ENCODE data around the gene TBC1D3I. TPM values are rescaled to one million over a fixed set of nuclear protein-coding genes. Genes with fewer than 3 reads are reported as not detected.
"Not testable (repeated sequence)": the region's sequence is repeated elsewhere in the genome, so short reads cannot be mapped to it uniquely, and the experiment has no call there.

TBC1D3I gene
- total RNA-seq, result 0.68 TPM

DNA sequence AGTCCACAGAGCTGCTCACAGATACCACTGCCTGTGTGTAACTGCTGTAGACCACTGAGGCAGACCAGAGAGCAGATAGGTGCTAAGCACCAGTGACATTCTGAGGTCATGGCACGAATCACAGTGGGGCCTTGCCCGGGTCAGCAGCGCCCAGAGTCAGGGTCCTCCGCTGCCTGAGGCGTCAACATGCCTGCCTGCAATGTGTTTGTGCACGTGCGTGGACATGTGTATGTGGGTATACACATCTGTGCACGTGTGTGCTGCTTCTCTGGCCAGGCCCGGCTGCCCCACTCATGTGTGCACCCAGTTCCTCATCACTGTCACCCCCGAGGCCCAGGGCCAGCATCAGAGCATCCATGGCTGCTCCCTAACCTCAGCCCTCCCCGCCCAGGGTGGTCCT, at the start of gene TBC1D3I:
TBC1D3I (minus strand) TSS at position 101 of the 400 bp plus-strand sequence. CDS start 1,585 bp downstream, outside the sequence.
- ATAC-seq, result not testable (repeated sequence)

DNA sequence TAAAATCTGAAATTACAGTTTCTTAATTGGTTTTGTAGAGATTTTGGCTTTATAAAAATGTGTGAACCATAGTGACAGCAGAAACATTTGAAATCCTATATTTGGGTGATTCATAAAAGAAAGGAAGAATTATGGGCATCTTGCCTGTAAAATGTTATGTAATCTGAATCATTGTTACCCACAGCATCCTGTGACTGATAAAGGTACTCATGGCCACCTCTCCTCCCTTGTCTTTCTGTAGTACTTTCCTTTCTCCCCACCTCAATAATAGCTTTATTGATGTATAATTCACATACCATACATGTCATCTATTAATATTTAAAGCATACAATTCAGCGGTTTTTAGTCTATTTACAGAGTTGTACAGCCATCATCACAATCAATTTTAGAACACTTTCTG, 30.8 kb upstream of the TBC1D3I start:
- ATAC-seq, result not testable (repeated sequence)

DNA sequence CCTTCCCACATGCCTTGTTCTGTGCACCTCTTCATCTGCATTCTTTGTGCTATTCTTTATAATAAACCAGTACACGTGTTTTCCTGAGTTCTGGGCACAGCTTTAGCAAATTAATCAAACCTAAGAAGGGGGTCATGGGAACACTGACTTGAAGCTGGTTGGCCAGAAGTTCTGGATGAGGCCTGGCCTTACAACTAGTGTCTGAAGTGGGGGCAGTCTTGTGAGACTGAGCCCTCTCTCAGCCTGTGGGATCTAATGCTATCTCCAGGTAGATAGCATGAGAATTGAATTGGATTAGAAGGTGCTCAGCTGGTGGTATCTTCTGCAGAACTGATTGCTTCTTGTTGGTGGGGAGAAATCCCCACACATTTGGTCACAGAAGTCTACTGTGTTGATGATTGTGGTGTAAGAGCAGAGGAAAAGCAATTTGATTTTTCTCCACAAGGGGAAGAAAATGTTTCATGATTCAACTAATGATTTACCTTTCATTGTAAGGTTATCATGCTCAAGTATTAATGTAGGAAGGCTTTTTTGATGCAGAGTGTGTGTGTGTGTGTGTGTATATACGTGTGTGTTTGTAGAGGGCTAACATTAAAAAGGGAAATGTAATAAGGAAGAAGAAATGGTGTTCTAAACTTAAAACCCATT, 25.7 kb upstream of the TBC1D3I start:
- not testable (repeated sequence) for ATAC-seq

DNA sequence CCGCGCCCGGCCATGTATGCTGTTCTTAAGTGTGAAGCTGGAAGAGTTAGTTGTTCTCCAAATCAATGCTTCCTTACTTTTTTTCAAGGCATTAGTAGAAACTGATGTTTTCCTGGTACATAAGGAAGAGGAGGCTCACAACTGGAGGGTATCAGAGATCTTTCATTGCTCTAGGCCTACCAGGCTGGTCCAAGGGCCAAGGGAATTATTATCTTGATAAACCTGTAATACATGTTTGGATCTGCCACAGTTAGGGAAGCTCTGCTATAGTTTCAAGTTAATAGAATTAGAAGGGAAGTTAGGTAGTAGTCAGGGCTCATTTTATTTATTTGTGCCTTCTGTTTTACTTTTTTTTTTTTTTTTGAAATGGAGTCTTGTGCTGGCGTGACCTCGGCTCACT, 19.8 kb upstream of the TBC1D3I start:
- ATAC-seq, result peak; percentile 88

DNA sequence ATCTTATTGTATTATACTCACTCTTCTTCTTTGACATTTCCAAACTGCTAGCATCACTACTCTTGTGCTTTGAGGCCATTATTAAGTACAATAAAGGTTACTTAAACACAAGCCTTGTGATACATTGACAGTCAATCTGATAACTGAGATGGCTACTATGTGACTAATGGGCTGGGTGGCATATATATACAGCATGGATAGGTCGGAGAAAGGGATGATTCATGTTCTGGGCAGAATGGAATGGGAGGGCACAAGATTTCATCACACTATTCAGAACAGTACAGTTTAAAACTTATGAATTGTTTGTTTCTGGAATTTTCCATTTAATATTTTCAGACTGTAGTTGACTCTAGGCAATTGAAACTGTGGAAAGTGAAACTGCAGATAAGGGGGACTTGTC, 18.9 kb upstream of the TBC1D3I start:
- ATAC-seq, result peak; percentile 93

DNA sequence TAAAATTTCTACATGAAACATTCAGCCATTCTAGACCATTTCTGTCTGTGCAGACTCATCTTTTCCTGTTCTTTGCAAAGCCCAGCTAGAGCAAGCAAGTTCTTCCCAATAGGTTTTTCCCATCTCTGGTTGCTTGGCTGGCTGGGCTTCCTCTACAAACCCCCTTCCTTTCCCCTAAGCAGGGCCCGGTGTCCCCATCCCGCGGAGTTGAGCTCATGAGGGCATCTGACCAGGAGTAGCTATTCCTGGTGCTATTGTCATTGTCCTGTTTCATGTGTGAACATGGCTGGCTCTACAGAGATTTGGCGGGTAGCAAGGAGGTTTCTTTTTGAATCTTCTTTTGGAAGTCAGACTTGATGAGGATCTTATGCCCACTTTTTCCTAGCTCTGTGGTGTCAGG, 22.3 kb downstream of the TBC1D3I start:
- ATAC-seq, result not testable (repeated sequence)

DNA sequence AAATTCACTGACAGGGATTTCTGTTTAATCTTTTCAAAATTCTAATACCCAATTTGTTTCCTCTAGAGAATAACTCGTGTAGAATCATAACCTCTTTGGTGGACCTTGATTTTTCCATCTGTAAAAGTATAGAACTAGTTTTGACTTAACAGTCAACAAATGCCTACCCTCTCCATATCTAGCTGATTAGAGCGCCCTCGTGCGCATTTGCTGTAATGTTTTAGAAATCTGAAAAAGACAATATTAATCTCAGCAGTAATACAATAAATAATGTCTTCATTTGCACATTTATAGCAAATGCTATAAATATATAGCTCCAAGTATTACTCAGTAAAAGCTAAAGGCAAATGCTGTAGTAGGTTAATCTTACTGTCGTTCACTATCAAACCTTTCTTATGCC, 34.7 kb downstream of the TBC1D3I start:
- not testable (repeated sequence) for ATAC-seq

DNA sequence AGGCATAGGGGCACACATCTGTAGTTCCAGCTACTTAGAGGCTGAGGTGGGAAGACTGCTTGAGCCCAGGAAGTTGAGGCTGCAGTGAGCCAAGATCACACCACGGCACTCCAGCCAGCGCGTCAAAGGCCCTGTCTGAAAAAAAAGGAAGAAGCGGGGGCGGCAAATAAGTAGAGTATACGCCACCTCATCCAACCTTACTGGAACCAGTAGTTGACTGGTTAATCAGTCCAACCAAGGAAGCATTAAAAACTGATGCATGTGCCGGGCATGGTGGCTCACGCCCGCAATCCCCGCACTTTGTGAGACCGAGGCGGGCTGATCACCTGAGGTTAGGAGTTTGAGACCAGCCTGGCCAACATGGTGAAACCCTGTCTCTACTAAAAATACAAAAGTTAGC, 41.4 kb downstream of the TBC1D3I start:
- not testable (repeated sequence) for ATAC-seq

DNA sequence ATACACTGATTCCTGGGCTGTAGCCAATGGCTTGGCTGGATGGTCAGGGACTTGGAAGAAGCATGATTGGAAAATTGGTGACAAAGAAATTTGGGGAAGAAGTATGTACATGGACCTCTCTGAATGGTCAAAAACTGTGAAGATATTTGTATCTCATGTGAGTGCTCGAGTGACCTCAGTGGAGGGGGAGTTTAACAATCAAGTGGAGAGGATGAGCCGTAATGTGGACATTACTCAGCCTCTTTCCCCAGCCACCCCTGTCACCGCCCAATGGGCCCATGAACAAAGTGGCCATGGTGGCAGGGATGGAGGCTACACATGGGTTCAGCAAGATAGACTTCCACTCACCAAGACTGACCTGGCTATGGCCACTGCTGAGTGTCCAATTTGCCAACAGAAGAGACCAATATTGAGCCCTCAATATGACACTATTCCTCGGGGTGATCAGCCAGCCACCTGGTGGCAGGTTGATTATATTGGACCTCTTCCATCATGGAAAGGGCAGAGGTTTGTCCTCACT, 42.7 kb downstream of the TBC1D3I start:
- not testable (repeated sequence) for ATAC-seq

DNA sequence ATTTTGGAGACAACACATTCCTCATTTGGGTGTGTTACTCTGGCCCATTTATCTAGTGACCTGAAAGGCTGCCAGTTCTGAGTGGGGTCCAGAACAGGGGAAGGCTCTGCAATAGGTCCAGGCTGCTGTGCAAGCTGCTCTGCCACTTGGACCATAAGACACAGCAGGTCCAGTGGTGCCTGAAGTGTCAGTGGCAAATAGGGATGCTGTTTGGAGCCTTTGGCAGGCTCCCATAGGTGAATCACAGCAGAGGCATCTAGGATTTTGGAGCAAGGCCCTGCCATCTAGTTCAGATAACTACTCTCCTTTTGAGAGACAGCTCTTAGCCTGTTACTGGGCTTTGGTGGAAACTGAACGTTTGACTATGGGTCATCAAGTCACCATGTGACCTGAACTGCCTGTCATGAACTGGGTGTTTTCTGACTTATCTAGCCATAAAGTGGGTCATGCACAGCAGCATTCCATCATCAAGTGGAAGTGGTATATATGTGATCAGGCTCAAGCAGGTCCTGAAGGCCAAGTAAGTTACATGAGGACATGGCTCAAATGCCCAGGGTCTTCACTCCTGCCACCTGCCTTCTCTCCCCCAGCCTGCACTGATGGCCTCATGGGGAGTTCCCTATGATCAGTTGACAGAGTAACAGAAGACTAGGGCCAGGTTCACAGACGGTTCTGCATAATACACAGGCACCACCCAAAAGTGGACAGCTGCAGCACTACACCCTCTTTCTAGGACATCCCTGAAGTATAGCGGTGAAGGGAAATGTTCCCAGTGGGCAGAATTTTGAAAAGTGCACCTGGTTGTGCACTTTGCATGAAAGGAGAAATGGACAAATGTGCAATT, 43.4 kb downstream of the TBC1D3I start:
- not testable (repeated sequence) for ATAC-seq

DNA sequence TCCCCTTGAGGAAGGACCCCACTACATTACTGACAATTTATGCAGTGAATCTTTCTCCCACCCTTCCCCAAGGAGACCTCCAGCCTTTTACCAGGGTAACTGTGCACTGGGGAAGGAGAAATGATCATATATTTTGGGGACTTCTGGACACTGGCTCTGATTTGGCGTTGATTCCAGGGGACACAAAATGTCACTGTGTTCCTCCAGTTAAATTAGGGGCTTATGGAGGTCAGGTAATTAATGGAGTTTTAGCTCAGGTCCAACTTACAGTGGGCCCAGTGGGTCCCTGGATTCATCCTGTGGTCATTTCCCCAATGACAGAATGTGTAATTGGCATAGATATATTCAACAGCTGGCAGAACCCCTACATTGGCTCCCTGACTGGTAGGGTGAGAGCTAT, 44.8 kb downstream of the TBC1D3I start:
- not testable (repeated sequence) for ATAC-seq

DNA sequence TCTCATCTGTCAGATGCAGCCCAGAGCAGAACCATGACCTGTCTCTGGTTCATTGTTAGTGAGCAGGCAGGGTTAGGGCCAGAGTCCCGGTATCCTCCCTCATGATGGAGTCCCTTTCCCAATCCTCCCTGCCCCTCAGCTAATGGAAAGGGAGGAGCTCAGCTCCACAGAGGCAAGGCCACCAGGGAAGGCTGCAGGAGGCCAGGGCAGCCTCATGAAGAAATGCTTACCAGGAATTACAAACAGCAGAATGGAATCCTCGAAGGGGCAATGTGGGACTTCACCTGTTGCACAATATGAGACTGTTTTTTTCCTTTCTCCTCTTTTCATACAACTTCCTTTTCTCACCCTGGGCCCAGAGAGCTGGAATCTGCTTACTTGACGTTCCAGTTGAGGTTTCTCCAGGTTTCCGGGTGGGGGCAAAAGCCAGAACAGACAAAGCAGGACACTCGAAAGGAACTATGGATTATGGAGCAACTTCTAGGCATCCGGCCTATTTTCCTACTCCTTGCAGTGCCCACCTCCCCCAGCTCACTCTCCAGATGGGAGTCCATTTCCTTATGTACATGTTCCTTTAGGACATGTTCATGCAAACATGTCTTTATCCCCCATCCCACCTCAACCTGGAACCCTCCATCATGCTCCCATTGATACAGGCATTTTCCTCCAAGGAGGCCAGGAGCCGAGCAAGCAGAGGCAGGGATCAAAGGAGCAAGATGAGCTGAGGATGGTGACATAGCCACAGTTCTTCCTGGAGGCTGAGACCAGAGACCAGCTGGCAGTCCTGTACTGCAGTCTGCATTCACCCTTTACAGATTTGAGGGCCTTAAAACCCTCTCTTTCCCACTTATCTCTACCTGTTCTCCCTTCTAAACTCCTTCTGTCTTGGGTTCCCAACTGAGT, 48.7 kb downstream of the TBC1D3I start:
- ATAC-seq, result not testable (repeated sequence)

DNA sequence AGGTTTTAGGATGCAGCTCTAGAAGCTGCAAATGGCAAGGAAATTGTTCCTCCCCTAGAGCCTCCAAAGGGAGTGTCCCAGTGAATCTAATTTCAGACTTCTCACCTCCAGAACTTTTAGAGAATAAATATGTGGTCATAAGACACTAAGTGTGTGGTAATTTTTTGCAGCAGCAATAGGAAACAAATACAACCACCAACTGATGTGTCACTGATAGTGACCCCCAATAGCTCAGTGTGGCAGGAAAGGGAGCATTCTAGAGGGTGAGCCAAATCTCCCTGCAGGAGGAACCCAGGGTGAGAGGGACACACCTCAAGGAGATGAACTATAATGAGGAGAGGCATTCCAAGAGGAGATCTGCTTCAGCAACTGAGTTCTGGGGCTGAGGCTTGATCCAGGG, 49.5 kb downstream of the TBC1D3I start:
- ATAC-seq, result no peak

DNA sequence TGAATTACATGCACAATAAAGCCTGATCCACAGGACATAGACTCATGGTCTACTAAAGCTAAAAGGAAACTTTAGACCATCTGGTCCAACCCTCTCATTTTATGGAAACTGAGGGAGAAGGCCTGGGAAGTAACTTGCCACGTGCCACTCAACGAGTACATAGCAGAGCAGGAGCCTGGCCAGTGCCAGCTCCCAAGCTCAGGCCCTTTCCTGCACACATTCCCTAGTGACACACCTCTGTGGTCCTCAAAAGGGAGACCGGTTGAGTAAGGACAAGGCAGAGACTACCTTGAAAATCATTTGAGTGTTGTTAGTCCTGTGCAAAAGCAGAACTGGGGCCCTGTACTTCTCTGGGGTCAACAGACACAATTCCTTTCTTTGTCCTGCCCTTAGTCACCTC, 50.7 kb downstream of the TBC1D3I start:
- no peak for ATAC-seq

DNA sequence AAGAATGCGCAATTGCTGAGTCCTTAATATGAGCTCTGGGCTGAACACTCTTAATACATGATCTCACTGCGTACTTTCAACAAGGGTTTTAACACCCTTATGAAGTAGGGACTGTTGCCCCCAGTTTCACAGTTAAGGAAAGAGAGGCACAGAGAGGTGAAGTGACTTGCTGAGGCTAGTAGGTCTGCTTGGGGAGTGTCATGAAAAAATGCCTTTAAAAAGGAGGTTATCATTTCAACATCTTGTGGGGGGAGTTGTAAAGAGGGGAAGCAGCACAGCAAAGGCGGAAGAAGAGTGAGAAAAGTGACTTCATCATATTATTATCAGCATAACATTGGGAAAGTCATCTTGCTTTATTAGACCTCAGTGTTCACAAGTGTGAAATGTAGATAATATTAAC, 51.4 kb downstream of the TBC1D3I start:
- ATAC-seq, result no peak

DNA sequence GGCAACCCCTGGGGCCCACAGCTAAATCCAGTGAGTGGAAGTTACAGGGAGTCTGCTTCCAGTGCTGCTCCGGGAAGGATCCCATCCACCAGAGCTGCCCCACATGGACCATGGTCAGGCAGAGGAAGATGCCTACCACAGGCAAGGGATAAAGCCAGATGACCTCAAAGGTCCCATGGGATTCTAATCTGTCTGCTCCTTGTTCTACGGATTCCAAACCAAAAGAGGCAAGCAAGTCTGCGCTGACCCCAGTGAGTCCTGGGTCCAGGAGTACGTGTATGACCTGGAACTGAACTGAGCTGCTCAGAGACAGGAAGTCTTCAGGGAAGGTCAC, 52.1 kb downstream of the TBC1D3I start:
- ATAC-seq, result no peak

DNA sequence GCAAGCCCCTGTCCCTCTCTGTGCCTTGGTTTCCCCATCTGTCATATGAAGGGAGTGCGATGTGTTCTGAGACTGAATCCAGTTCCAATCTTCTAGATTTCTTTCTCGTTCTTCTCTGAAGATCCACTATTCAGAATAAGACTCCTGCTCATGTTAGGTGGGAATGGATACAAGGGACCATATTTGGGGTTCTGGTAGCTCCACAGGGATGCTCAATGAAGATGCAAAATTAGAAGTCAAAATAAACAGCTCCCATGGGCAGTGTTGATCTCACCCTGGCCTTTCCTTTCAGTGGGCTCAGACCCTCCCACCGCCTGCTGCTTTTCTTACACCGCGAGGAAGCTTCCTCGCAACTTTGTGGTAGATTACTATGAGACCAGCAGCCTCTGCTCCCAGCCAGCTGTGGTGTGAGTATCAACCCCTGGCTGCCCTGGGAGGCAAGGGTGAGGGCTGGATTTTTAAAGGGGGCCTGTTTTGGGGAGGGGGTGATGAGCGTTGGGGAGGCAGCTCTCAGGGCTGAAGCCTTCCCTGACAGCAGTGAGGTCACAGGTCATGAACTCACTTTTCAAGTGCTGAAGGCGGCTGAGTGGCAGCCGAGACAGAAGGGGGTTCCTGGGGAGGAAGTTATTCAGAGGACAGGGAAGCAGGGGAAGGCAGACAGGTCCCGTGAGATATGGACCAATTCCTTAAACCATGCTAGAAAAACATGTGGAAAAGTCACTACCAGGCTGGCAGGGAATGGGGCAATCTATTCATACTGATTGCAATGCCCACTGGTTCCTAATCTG, 52.7 kb downstream of the TBC1D3I start:
- not testable (repeated sequence) for ATAC-seq

DNA sequence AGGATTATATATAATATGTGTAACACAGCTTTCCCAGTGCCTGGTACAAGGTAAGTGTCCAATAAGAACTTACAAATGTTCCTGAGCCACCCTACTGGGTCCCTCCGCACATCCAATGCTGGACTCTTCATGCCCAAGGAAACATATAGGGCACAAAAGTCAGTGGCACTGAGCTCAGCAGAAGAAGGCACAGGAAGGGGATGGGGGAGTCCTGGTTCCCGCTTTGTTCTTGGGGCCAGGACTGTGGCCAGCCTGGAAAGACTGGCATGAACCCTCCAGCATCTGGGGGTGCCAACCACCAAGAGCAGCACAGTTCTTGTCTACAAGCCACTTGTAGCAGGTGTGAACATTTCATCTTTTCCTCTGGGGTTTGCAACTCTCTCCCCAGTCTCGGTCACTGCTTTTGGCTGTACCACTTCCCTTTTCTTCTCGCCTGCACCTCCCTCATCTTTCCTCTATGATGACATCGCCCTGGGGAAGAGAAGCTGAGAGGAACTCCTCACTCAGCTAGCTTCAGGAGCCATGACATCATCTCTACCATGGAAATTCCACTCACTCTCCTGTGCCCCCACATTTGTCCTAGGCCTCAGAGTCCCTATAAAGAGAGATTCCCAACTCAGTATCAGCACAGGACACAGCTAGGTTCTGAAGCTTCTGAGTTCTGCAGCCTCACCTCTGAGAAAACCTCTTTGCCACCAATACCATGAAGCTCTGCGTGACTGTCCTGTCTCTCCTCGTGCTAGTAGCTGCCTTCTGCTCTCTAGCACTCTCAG, 53.7 kb downstream of the TBC1D3I start, which contains the start of gene CCL4L2:
CCL4L2 (plus strand) TSS at position 625 of the 773 bp plus-strand sequence.
- peak; percentile 23 for ATAC-seq

DNA sequence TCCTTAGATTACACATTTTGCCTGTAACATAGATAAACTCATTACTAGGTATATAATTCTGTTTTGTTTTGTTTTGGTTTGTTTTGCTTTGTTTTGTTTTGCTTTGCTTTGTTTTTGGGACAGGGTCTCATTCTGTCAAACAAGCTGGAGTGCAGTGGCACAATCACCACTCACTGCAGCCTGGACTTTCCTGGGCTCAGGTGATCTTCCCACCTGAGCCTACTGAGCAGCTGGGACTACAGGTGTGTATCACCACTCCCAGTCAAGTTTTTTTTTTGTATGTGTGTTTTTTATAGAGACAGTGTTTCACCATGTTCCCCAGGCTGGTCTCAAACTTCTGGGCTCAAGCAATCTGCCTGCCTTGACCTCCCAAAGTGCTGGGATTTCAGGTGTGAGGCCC, 54.8 kb downstream of the TBC1D3I start:
- no peak for ATAC-seq

DNA sequence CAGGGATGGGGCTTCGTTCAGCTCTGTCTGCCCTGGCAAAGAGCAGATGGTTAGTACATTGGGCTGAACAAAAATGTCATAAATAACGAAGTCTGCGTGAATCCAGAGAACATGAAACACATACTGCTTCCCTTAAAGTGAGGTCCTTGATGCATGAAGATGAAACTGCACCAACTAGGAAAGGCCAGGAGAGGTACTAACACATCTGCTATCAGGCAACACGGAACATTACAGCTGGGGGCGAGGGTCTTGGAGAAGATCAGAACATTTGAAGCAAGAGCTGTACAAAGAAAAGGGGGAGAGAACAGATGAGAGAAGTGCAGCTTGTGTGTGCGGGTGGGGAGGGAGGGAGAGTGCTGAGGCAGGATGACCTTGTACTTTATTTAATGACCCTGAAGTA, 57.0 kb downstream of the TBC1D3I start:
- ATAC-seq, result not testable (repeated sequence)

DNA sequence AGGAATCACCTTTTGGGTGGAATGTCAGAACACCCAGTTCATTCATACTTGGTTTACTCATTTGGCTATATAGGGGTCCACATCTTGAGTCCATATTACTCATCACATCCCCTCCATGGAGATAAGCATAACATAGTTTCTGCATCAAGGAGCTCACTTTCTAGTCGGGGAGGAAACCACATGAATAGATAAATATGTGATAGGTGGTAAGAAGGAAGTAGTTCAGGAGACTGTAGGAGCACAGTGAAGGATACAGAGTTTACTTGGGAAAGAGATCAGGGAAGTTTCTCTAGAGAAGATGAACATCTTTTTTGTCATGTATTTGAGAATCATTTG, 57.9 kb downstream of the TBC1D3I start:
- not testable (repeated sequence) for ATAC-seq

Measured in esophagus mucosa (tissue), 1 donor.